GM12878 (cell line): ENCODE measurements around the gene FBXL15. TPM values are rescaled to one million over a fixed set of nuclear protein-coding genes. Genes with fewer than 3 reads are reported as not detected.

Experiments
- ATAC-seq: fragments of 200-7000 bp; cut with Tn5 transposase; 3 replicates; pipeline ENCODE4 v1.9.1; 2020; ENCODE audit warnings: mild to moderate bottlenecking, moderate library complexity
- BruUV-seq: library from RNA; stranded (reverse); fragments of 400-500 nt; replicated peaks from 2 replicates; lab custom pipeline; 2021; lab: Mats Ljungman, UMichigan
- CTCF ChIA-PET: fragments of 300-600 bp; sonication (Branson Sonifier 250); formaldehyde crosslinking; extraction: SDS; loops from one replicate; lab custom pipeline; 2021; ENCODE audit warnings: inconsistent platforms; lab: Yijun Ruan, JAX
- POLR2A ChIA-PET: fragments of 350-600 bp; formaldehyde crosslinking; extraction: SDS; loops from one replicate; lab custom pipeline; 2021; ENCODE audit warnings: inconsistent platforms; lab: Charles Lee
- RAD21 ChIA-PET: fragments of 300-600 bp; sonication (Branson Sonifier 250); formaldehyde crosslinking; loops from one replicate; lab custom pipeline; 2023; ENCODE audit warnings: antibody characterized with exemption; ENCODE audit not compliant: unreplicated experiment; lab: Charles Lee
- SMC1A ChIA-PET: fragments of 300-600 bp; sonication (Branson Sonifier 250); formaldehyde crosslinking; loops from one replicate; lab custom pipeline; 2023; ENCODE audit not compliant: unreplicated experiment, uncharacterized antibody; lab: Charles Lee
- DNase-seq: peaks from one replicate; pipeline ENCODE4 v3.0.0-alpha.2; 2011; ENCODE audit warnings: low read depth, low spot score
- FAIRE-seq: peaks from 3 replicates; lab custom pipeline; 2011; peaks lifted over from hg19 to GRCh38; lab: Jason Lieb, UNC
- H2AFZ ChIP-seq: 2 replicates; pipeline ENCODE4 v1.6.0; 2011; ENCODE audit warnings: low read depth, low read length, control low read depth; ENCODE audit not compliant: control insufficient read depth
- H3K27ac ChIP-seq: 2 replicates; pipeline ENCODE4 v1.5.1; 2011; ENCODE audit warnings: control low read depth; ENCODE audit not compliant: control insufficient read depth, insufficient read depth
- H3K27me3 ChIP-seq, 2 experiments: replicated peaks in 1 of 2; 2 replicates each; pipeline versions ENCODE4 v1.6.0 to v1.6.1; 2011; ENCODE audit warnings: low read length in 1 of 2; ENCODE audit not compliant: control insufficient read depth in 2 of 2, insufficient read depth in 2 of 2
- H3K36me3 ChIP-seq, 2 experiments: 2 replicates each; pipeline ENCODE4 v1.5.1; 2011; ENCODE audit warnings: low read length in 1 of 2; ENCODE audit not compliant: control insufficient read depth in 2 of 2, insufficient read depth in 2 of 2
- H3K4me1 ChIP-seq: 2 replicates; pipeline ENCODE4 v1.6.1; 2011; ENCODE audit warnings: mild to moderate bottlenecking, low read length, moderate library complexity, mixed read lengths; ENCODE audit not compliant: control insufficient read depth, insufficient read depth
- H3K4me2 ChIP-seq: 2 replicates; pipeline ENCODE4 v1.6.0; 2011; ENCODE audit warnings: control low read depth; ENCODE audit not compliant: control insufficient read depth, insufficient read depth
- H3K4me3 ChIP-seq: fragments of 200-600 bp; sonication (generic); 2 replicates; pipeline ENCODE4 v1.5.1; 2016
- H3K79me2 ChIP-seq: 2 replicates; pipeline ENCODE4 v1.6.0; 2011; ENCODE audit warnings: low read length; ENCODE audit not compliant: control insufficient read depth, insufficient read depth
- H3K9ac ChIP-seq: 2 replicates; pipeline ENCODE4 v1.8.0; 2011; ENCODE audit warnings: low read length, control low read depth, mixed read lengths; ENCODE audit not compliant: control insufficient read depth, insufficient read depth
- H3K9me3 ChIP-seq: replicated peaks from 3 replicates; pipeline ENCODE4 v1.5.1; 2011; ENCODE audit warnings: mild to moderate bottlenecking, low read length; ENCODE audit not compliant: control insufficient read depth, insufficient read depth
- H4K20me1 ChIP-seq: 2 replicates; pipeline ENCODE4 v1.6.0; 2011; ENCODE audit not compliant: control insufficient read depth, insufficient read depth
- ASH2L ChIP-seq: fragments of 300-600, 200-600 bp; sonication (generic); IDR thresholded peaks from 2 replicates; pipeline ENCODE4 v1.6.1; 2017; ENCODE audit warnings: low read depth, mild to moderate bottlenecking, borderline replicate concordance
- MYB ChIP-seq: fragments of 150-350 bp; IDR thresholded peaks from 2 replicates; pipeline ENCODE4 v1.6.1; 2014; ENCODE audit warnings: mild to moderate bottlenecking, low read depth, low read length, borderline replicate concordance
- NFIC ChIP-seq: IDR thresholded peaks from 2 replicates; pipeline ENCODE4 v1.6.1; 2012; ENCODE audit warnings: low read depth, mild to moderate bottlenecking, inconsistent platforms, low read length, moderate library complexity
- POLR2A ChIP-seq: IDR thresholded peaks from 2 replicates; pipeline ENCODE4 v1.6.1; 2011; ENCODE audit warnings: low read depth, mild to moderate bottlenecking, low read length
- POU2F2 ChIP-seq: IDR thresholded peaks from 3 replicates; pipeline ENCODE4 v1.6.1; 2011; ENCODE audit warnings: low read depth, mild to moderate bottlenecking, low read length, borderline replicate concordance
- SMARCA5 ChIP-seq: fragments of 450-650 bp; IDR thresholded peaks from 2 replicates; pipeline ENCODE4 v1.6.1; 2017; ENCODE audit warnings: mild to moderate bottlenecking
- SPI1 ChIP-seq: IDR thresholded peaks from 2 replicates; pipeline ENCODE4 v1.6.1; 2011; ENCODE audit warnings: low read depth, mild to moderate bottlenecking, low read length, moderate library complexity, borderline replicate concordance; ENCODE audit not compliant: insufficient read depth
- ZBED1 ChIP-seq: IDR thresholded peaks from 2 replicates; pipeline ENCODE4 v1.6.1; 2016; ENCODE audit warnings: borderline replicate concordance
- ZNF217 ChIP-seq: fragments of 450-650 bp; IDR thresholded peaks from 2 replicates; pipeline ENCODE4 v1.6.1; 2017; ENCODE audit warnings: antibody characterized with exemption, mild to moderate bottlenecking
- WGBS: methylation state at CpG from one replicate; pipeline ENCODE4 v1.1.6; 2016; ENCODE audit warnings: low lambda C conversion rate; ENCODE audit not compliant: insufficient replicate concordance, insufficient coverage; ENCODE audit errors: missing lambda C conversion rate; 5-methylcytosine and 5-hydroxymethylcytosine counted together
- in situ Hi-C: fragments of 300-500 bp; cut with MboI; formaldehyde crosslinking; loops from 9 replicates; pipeline ENCODE4 v1.14.3; 2018; ENCODE audit warnings: mixed read lengths
- intact Hi-C: fragments of 100-400 bp; cut with micrococcal nuclease; formaldehyde crosslinking; loops from one replicate; pipeline ENCODE4 v1.14.2; 2022; ENCODE audit not compliant: unreplicated experiment
- polyA plus RNA-seq, 11 experiments: library from polyadenylated mRNA; depleted of rRNA in 4 of 11; unstranded in 6 of 11; stranded (reverse) in 5 of 11; fragments of >200 nt; fragmentation: Nextera tagmentation in 4 of 11; fragmentation: Illumina TruSeq in 1 of 11; extraction: Ambion mirVana in 4 of 11; extraction: Trizol in 1 of 11; gene quantifications; 1 replicate in 1 of 11; 2 replicates in 10 of 11; pipeline versions ENCODE4 v1.2.1 to v1.2.3, GENCODE V29; 2011 to 2016; ENCODE audit warnings: inconsistent platforms in 2 of 11, missing spikeins in 2 of 11, low read depth in 1 of 11
- total RNA-seq, 4 experiments: library from RNA; depleted of rRNA in 3 of 4; stranded (reverse); fragments of >200 nt in 3 of 4; fragmentation: Illumina TruSeq in 1 of 4; extraction: Trizol in 1 of 4; gene quantifications; 2 replicates each; pipeline versions ENCODE4 v1.2.1 to v1.2.3, GENCODE V29; 2013 to 2021
- TF ChIP-seq, protein P1 (sequence below): fragments of 450-650 bp; conservative IDR thresholded peaks from 2 replicates; pipeline ENCODE4 v1.6.1; 2017; ENCODE audit warnings: mild to moderate bottlenecking, moderate library complexity
- TF ChIP-seq, protein P2 (sequence below): IDR thresholded peaks from 2 replicates; pipeline ENCODE4 v1.6.1; 2011; ENCODE audit warnings: low read depth, low read length, improper control_type of control experiment, borderline replicate concordance
- TF ChIP-seq, protein P3 (sequence below): IDR thresholded peaks from 2 replicates; pipeline ENCODE4 v1.6.1; 2011; ENCODE audit warnings: low read depth, mild to moderate bottlenecking, low read length, moderate library complexity, borderline replicate concordance; ENCODE audit errors: extremely low read depth
- TF ChIP-seq, protein P4 (sequence below): IDR thresholded peaks from 2 replicates; pipeline ENCODE4 v1.6.1; 2012; ENCODE audit warnings: mild to moderate bottlenecking, low read depth, low read length
- TF ChIP-seq, protein P5 (sequence below): IDR thresholded peaks from 2 replicates; pipeline ENCODE4 v1.6.1; 2011; ENCODE audit warnings: borderline replicate concordance, low read depth, mild to moderate bottlenecking, moderate library complexity, low read length; ENCODE audit not compliant: insufficient read depth, poor library complexity, severe bottlenecking

The FBXL15 gene
- total and polyA plus RNA-seq, 10 of the 15 experiments (the other 5 are each of a cell fraction or from before 2014, with no cell fraction given): 0.13 to 21.3 (median 7.9) TPM

DNA sequence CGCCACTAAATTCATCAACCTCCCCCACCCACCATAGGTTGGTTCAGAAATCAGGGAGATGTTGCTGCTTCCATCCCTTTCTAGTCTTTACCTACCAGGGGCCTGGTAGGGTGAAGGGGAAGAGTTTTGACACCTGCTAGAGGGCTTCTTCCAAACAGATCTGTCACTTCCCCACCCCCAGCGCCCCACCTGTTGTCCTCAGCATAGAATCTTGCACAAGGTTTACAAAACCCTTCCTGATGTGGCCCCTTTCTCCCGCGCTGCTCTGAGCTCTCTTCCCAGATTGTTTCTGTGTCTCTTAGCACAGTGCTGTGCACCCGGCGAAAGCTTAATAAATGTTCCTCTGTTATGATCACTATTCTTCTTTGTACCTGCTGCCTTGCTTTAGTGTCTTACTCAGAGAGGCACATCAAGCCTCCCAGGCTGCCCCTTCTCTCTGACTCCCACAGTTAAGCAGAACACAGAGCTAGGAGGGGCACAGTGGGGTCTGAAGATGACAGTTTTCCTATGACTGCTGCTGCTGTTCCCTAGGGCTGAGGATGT lies 41.9 kb downstream of the FBXL15 start (continued):
- TF ChIP-seq, protein P1, sequence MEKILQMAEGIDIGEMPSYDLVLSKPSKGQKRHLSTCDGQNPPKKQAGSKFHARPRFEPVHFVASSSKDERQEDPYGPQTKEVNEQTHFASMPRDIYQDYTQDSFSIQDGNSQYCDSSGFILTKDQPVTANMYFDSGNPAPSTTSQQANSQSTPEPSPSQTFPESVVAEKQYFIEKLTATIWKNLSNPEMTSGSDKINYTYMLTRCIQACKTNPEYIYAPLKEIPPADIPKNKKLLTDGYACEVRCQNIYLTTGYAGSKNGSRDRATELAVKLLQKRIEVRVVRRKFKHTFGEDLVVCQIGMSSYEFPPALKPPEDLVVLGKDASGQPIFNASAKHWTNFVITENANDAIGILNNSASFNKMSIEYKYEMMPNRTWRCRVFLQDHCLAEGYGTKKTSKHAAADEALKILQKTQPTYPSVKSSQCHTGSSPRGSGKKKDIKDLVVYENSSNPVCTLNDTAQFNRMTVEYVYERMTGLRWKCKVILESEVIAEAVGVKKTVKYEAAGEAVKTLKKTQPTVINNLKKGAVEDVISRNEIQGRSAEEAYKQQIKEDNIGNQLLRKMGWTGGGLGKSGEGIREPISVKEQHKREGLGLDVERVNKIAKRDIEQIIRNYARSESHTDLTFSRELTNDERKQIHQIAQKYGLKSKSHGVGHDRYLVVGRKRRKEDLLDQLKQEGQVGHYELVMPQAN: no peak
- no peak for TF ChIP-seq NFIC
- TF ChIP-seq, protein P2, sequence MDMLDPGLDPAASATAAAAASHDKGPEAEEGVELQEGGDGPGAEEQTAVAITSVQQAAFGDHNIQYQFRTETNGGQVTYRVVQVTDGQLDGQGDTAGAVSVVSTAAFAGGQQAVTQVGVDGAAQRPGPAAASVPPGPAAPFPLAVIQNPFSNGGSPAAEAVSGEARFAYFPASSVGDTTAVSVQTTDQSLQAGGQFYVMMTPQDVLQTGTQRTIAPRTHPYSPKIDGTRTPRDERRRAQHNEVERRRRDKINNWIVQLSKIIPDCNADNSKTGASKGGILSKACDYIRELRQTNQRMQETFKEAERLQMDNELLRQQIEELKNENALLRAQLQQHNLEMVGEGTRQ: no peak
- TF ChIP-seq ASH2L: no peak

DNA sequence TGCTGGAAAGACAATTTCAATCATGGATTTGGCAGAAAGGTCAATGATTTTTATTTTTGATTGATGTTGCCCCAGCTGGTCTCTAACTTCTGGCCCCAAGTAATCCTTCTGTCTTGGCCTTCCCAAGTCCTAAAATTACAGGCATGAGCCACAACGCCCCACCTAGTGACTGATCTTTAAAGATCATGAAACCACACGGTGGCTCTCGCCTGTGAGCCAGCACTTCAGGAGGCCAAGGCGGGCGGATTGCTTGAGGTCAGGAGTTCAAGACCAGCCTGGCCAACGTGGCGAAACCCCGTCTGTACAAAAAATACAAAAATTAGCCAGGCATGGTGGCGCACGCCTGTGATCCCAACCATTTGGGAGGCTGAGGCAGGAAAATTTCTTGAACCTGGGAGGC lies 43.3 kb downstream of the FBXL15 start:
- no peaks in the 10 kb centered on the region for H3K9me3 ChIP-seq
- ChIA-PET SMC1A (interaction anchor here (0.9 to 3.8 kb wide), 3 partner anchors 10 to 15 kb away, joined by 3 to 23 read pairs (median 4); partner anchors contain the start of gene C10orf95), CTCF (interaction anchor here (4.5 kb wide), 1 partner anchor 42 kb away, joined by 29 read pairs; the partner anchor contains the start of gene FBXL15), RAD21 (no interaction called here), POLR2A (interaction anchor here (0.7 kb wide), 1 partner anchor 35 kb away, joined by 4 read pairs; no protein-coding TSS in a partner anchor)
- H3K4me2 ChIP-seq: peak overlapping the region; percentile 66; the same call in 1 of the 2 replicates
- 90% methylated on average over 10 of the region's 10 CpGs for WGBS
- H3K9ac ChIP-seq: no peak overlapping the region
- in situ Hi-C loops: no loop called here
- no peaks in the 10 kb centered on the region for H3K79me2 ChIP-seq
- ATAC-seq: no peak
- no peak for FAIRE-seq
- DNase-seq: no peak
- H3K27me3 ChIP-seq: no peaks in the 10 kb centered on the region
- BruUV-seq: TSS peak; percentile 60
- H3K36me3 ChIP-seq: no peaks in the 10 kb centered on the region
- peak overlapping the region; percentile 32; the same call in 1 of the 2 replicates for H3K4me3 ChIP-seq
- H2AFZ ChIP-seq: no peak overlapping the region
- H3K4me1 ChIP-seq: peaks cover 16% of the 10 kb centered on the region
- H4K20me1 ChIP-seq: no peaks in the 10 kb centered on the region
- no peak overlapping the region for H3K27ac ChIP-seq
- intact Hi-C loops: loop anchor here (5.0 kb wide), 1 partner anchor 72 kb away; no protein-coding TSS in a partner anchor
- TF ChIP-seq POU2F2: no peak
- TF ChIP-seq SMARCA5: no peak
- TF ChIP-seq, protein P3, sequence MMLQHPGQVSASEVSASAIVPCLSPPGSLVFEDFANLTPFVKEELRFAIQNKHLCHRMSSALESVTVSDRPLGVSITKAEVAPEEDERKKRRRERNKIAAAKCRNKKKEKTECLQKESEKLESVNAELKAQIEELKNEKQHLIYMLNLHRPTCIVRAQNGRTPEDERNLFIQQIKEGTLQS: no peak
- no peak for TF ChIP-seq SPI1
- TF ChIP-seq ZBED1: no peak
- TF ChIP-seq POLR2A: no peak
- TF ChIP-seq, protein P4, sequence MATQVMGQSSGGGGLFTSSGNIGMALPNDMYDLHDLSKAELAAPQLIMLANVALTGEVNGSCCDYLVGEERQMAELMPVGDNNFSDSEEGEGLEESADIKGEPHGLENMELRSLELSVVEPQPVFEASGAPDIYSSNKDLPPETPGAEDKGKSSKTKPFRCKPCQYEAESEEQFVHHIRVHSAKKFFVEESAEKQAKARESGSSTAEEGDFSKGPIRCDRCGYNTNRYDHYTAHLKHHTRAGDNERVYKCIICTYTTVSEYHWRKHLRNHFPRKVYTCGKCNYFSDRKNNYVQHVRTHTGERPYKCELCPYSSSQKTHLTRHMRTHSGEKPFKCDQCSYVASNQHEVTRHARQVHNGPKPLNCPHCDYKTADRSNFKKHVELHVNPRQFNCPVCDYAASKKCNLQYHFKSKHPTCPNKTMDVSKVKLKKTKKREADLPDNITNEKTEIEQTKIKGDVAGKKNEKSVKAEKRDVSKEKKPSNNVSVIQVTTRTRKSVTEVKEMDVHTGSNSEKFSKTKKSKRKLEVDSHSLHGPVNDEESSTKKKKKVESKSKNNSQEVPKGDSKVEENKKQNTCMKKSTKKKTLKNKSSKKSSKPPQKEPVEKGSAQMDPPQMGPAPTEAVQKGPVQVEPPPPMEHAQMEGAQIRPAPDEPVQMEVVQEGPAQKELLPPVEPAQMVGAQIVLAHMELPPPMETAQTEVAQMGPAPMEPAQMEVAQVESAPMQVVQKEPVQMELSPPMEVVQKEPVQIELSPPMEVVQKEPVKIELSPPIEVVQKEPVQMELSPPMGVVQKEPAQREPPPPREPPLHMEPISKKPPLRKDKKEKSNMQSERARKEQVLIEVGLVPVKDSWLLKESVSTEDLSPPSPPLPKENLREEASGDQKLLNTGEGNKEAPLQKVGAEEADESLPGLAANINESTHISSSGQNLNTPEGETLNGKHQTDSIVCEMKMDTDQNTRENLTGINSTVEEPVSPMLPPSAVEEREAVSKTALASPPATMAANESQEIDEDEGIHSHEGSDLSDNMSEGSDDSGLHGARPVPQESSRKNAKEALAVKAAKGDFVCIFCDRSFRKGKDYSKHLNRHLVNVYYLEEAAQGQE: no peak
- TF ChIP-seq ZNF217: no peak
- TF ChIP-seq MYB: no peak
- TF ChIP-seq, protein P5, sequence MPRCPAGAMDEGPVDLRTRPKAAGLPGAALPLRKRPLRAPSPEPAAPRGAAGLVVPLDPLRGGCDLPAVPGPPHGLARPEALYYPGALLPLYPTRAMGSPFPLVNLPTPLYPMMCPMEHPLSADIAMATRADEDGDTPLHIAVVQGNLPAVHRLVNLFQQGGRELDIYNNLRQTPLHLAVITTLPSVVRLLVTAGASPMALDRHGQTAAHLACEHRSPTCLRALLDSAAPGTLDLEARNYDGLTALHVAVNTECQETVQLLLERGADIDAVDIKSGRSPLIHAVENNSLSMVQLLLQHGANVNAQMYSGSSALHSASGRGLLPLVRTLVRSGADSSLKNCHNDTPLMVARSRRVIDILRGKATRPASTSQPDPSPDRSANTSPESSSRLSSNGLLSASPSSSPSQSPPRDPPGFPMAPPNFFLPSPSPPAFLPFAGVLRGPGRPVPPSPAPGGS: no peak
